HG03097 (cell line): ENCODE results near the gene CEP85.

Experiments
- ATAC-seq: cut with Tn5 transposase; IDR thresholded peaks from one replicate; pipeline ENCODE4 v1.9.1; 2021; ENCODE audit not compliant: unreplicated experiment, low FRiP score

Gene CEP85, protein sequence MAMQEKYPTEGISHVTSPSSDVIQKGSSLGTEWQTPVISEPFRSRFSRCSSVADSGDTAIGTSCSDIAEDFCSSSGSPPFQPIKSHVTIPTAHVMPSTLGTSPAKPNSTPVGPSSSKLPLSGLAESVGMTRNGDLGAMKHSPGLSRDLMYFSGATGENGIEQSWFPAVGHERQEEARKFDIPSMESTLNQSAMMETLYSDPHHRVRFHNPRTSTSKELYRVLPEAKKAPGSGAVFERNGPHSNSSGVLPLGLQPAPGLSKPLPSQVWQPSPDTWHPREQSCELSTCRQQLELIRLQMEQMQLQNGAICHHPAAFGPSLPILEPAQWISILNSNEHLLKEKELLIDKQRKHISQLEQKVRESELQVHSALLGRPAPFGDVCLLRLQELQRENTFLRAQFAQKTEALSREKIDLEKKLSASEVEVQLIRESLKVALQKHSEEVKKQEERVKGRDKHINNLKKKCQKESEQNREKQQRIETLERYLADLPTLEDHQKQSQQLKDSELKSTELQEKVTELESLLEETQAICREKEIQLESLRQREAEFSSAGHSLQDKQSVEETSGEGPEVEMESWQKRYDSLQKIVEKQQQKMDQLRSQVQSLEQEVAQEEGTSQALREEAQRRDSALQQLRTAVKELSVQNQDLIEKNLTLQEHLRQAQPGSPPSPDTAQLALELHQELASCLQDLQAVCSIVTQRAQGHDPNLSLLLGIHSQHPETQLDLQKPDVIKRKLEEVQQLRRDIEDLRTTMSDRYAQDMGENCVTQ

DNA sequence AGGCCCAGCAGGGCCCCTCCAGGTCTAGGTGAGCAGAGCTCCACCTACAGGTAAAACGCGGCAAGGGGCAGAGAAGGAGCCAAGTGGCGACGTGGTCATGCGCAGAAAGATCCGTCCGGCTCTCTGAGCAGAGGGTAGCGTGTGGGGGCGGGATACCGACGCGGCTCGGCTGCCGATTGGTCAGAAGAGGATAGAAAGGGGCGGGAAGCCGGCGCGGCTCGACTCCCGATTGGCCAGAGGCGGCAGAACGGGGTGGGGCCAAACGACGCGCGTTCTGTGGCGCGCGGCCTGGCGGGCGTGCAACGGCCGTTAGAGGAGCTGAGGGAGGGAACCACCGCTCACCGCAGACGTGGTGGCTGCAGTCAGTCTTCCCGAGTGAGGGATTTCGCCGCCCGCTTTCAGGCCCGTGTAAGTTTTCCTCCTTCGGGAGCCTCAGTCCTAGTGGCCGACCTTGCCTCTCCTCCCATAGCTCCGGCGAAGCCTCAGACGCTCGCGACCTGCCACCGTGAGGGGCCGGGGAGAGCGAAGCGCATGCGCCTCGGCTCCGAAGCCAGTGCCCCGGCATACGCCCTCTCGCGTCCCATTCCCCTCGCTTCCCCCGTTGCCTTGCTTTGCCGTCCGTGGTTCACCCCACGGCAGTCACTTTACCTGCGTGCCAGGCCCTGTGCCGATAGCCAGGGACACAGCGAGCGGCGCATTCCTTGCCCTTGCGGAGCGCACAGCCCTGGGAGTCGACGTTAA lies at the start of gene CEP85:
CEP85 (plus strand) TSS at position 298 of the 741 bp plus-strand sequence. CDS start 5,584 bp downstream, outside the sequence.
- ATAC-seq, result peak; percentile 94

DNA sequence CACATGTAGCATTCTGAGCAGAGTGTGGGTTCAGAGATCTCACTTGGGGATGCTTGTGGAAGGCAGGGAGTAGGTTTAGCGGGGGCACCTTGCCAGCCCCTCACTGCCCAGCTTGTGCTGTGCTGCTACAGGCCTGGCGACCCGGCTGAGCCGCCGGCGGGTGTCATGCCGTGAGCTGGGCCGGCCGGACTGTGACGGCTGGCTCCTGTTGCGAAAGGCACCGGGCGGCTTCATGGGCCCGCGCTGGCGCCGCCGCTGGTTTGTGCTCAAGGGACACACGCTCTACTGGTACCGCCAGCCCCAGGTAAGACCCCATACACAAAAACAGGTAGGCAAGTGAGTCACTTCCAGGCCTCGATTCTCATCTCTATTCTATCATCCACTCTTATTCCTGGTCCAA lies 49.1 kb upstream of the CEP85 start:
- ATAC-seq, result no peak

DNA sequence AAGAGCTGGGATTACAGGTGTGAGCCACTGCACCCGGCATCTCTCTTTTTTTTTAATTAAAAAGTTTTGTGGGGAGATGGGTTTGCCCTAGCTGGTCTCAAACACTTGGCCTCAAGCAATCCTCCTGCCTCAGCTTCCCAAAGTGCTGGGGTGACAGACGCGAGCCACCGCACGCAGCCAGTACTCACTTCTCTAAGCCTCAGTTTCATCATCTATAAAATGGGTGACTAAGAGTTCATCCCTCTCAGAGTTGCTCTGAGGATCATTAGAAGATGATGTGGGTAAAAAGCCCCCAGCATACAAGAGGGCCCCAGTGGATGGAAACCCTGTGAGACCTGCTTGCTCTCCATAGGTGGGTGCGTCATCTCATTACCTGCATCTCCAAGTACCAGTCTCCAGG lies 46.1 kb upstream of the CEP85 start:
- no peak for ATAC-seq

DNA sequence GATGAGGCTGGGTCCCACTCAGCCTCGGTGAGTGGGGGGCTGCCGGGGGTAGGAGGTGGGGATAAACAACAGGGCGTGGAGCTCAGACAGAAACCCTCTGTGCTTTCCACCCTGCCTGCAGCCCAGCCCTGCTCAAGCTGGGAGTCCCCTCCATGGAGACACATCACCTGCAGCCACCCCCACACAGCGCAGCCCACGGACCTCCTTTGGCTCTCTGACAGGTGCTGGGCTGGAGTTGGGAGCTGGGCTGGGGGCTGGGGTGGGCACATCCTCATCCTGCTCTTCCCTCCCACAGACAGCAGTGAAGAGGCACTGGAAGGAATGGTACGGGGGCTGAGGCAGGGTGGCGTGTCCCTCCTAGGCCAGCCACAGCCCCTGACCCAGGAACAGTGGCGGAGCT lies 45.5 kb upstream of the CEP85 start:
- ATAC-seq, result no peak

DNA sequence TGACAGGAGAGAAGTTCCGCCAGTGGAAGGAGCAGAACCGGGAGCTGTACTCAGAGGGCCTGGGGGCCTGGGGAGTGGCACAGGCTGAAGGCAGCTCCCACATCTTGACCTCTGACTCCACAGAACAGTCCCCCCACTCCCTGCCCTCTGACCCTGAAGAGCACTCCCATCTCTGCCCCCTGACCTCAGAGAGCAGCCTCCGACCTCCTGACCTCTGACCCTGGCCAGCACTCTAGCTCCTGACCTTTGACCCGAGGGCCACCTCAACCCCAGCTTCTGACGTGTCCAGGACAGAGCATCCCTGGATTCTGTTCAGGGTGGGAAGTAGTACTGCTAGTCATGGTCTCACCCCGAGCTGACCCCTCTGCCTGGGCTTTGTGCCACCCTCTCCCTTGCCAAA lies 44.7 kb upstream of the CEP85 start:
- ATAC-seq, result no peak

DNA sequence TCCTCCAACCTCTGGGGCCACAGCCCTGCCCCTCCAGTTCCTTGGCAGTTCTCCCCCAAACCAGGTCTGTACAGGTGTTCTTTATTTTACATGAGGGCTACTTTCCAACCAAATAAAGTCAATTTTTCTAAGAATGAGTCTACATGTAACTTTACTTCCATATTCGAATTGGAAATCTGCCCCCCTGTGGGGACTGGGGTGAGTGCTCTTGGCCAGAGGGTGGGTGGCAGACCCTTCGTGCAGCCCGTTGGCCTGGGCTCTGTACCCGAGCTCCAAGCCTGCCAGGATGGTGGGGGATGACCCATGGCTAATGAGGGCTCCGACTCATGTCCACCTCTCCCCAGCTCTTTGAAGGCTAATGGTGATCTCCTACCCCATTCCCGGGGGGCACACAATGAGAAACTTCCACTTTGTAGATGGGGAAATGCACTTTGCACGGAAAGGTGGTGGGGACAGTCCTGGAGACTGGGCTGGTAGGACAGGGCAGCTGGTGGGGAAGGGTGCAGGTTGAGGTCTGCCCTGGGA lies 44.2 kb upstream of the CEP85 start:
- ATAC-seq, result no peak

- no peak for ATAC-seq
Measured at GRCh38 chr1:26190373-26190987, 43.5 kb upstream of the CEP85 start, which contains the start of gene CATSPER4. Gene CATSPER4, plus strand, starts transcription at chr1:26190602. Its CDS starts 26 bp downstream, at chr1:26190628.

- no peak for ATAC-seq
Measured at GRCh38 chr1:26191739-26192138, 42.3 kb upstream of the CEP85 start.

- no peak for ATAC-seq
Measured at GRCh38 chr1:26195805-26196204, 38.2 kb upstream of the CEP85 start.

DNA sequence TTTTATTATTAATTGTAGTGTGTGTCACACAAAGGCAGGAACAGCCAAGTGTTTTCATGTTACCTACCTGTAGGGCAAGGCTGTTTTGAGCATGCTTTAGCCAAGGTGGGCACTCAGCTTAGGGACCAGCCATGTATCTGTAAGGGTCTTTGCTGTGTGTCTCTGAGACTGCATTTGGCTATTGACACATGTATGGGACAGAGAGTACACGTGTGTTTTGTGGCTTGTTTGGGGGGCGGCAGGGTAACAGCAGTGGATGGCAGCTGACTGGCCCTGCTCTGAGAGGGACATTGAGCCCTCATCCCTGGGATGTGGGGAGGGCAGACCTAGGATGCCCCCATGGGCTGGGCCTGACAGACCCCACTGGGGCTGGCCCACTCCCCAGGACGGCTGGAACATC lies 36.7 kb upstream of the CEP85 start:
- no peak for ATAC-seq

- ATAC-seq, result no peak
Measured at GRCh38 chr1:26197813-26198212, 36.2 kb upstream of the CEP85 start.

DNA sequence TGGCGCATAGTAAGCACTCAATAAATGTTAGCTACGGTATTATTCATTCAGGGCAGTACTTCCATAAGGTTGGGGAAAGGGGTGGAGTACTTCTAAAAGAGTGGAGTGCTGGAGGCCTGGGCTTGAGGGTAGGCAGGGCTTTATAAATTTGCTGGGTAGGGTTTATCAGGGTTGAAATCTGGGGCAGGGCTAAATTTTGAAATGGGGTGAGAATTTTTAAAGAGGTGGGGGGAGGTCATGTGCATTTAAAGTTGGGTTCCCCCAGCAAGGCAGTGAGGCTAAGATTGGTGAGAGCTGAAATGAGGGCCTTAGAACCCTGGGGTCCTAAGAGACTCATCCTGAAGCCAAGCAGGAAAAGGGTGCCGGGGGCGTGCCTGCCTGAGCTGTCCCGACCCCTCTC lies 33.6 kb upstream of the CEP85 start:
- no peak for ATAC-seq

DNA sequence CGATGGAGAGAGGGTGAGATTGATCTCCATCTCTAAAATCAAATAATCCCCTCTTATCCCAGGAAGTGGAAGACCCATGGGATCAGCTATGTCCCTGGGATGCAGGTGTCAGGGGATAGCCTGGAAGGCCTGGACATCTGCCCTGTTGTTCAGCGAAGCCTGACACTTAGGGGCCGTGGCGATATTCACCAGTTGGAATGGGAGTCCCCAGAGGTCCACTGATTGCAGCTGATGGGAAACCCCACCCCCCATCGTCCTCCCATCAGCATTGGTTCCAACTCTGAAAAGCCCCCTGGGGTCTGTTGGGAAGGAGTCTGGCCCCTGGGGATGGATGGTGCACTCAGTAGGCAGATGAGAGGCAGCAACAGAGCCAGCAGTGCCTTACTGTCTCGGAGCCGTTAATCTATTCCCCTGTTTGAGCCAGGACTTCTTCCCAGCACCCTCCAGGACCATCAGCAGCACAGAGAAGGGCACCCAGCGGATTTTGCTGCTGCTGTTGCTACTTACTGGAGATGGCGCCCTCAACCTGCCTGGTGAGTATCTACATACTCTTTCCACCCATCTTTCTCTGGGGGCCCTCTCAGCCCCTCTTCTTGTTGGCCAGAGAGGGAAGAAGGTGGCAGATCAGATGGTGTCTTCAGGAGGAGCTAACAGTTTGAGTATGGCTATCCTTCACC lies 30.2 kb upstream of the CEP85 start:
- no peak for ATAC-seq

GRCh38 chr1:26210147-26210870 lies 23.7 kb upstream of the CEP85 start:
- ATAC-seq, result no peak

DNA sequence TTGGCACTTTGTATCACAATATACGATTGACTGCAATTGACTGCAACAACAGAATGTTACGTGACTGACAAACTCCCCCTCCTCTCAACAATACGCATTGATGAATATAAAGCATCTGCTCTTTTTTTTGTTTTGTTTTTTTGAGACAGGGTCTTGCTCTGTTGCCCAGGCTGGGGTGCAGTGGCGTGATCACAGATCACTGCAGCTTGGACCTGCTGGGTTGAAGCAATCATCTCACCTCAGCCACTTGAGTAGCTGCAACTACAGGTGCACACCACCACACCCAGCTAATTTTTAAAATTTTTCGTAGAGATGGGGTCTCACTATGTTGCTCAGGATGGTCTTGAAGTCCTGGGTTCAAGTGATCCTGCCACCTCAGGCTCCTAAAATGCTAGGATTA lies 21.3 kb upstream of the CEP85 start:
- no peak for ATAC-seq

DNA sequence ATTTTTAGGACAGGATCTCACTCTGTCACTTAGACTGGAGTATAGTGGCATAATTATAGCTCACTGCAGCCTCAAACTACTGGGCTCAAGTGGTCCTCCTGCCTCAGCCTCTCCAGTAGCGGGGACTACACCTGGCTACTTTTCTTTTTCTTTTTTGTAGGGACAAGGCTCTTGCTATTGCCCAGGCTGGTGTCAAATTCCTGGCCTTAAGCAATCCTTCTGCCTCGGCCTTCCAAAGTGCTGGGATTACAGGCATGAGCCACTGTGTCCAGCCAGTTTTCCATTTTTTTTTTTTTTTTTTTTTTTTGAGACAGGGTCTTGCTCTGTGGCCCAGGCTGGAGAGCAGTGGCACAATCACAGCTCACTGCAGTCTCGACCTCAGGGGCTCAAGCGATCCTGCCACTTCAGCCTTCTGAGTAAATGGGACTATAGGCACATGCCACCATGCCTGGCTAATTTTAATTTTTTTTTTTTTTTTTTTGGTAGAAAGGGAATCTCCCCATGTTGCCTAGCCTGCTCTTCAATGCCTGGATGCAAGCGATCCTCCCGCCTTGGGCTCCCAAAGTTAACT lies 20.6 kb upstream of the CEP85 start:
- no peak for ATAC-seq

GRCh38 chr1:26215246-26215645 lies 18.8 kb upstream of the CEP85 start:
- ATAC-seq, result no peak

GRCh38 chr1:26218906-26219494 lies 15.0 kb upstream of the CEP85 start:
- ATAC-seq, result no peak
